ENCODE data around the gene CREB5.
"Not testable (repeated sequence)": the region's sequence is repeated elsewhere in the genome, so short reads cannot be mapped to it uniquely, and the experiment has no call there.

CREB5 gene

DNA sequence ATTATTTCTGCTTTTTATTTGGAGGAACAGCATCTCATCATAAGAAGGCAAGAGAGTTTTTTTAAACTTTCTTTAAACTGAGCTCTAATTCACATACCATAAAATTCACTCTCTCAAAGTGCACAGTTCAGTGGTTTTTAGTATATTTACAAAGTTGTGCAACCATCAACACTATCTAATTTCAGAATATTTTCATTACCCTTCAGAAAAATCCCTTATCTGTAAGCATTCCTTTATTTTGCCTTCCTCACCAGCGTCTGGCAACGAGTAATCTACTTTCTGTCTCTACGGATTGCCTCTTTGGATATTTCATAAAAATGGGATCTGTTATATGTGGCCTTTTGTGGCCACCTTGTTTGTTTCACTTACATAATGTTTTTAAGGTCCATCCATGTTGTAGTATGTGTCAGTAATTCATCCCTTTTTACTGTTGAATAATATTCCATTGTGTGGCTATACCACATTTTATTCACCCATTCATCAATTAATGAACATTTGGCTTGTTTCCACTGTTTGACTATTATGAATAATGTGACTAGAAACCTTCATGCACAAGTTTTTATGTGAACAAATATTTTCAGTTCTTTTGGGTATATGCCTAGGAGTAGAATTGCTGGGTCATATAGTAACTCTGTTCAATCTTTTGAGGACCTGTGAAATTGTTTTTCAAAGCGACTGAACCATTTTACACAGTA, 364.3 kb downstream of the CREB5 start:
- H3K4me3 ChIP-seq (replicated peaks; ENCODE audit: low read depth, low read length) = no peak overlapping the region
- no peak for DNase-seq (ENCODE audit: extremely low read depth, low read depth)
- TF ChIP-seq, protein P1, sequence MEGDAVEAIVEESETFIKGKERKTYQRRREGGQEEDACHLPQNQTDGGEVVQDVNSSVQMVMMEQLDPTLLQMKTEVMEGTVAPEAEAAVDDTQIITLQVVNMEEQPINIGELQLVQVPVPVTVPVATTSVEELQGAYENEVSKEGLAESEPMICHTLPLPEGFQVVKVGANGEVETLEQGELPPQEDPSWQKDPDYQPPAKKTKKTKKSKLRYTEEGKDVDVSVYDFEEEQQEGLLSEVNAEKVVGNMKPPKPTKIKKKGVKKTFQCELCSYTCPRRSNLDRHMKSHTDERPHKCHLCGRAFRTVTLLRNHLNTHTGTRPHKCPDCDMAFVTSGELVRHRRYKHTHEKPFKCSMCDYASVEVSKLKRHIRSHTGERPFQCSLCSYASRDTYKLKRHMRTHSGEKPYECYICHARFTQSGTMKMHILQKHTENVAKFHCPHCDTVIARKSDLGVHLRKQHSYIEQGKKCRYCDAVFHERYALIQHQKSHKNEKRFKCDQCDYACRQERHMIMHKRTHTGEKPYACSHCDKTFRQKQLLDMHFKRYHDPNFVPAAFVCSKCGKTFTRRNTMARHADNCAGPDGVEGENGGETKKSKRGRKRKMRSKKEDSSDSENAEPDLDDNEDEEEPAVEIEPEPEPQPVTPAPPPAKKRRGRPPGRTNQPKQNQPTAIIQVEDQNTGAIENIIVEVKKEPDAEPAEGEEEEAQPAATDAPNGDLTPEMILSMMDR (IDR thresholded peaks at IDR 0.05; ENCODE audit: low read depth, low read length, missing control alignments) = no peak

DNA sequence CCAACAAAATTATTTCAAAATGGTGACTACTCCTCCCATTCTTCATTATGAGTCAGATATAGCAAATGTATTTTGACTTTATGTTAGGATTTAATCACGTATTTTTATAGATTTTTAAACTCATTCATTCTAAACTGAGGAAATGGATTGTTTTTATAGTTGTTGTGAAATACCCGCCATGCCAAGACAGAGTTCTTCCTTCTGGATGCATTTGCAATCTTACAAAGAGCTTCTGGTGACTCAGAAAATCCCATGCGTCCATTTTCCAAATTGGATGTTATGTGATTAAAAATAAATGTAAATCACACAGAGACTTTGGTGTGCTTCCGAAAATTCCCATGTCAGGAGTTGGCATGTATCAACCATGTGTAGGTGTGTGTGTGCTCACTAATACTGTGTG, 366.5 kb downstream of the CREB5 start:
- TF ChIP-seq, protein P1 (IDR thresholded peaks at IDR 0.05; ENCODE audit: low read depth, low read length, missing control alignments) = no peak
- no peak overlapping the region for H3K4me3 ChIP-seq (replicated peaks; ENCODE audit: low read depth, low read length)
- no peak for DNase-seq (ENCODE audit: extremely low read depth, low read depth)

DNA sequence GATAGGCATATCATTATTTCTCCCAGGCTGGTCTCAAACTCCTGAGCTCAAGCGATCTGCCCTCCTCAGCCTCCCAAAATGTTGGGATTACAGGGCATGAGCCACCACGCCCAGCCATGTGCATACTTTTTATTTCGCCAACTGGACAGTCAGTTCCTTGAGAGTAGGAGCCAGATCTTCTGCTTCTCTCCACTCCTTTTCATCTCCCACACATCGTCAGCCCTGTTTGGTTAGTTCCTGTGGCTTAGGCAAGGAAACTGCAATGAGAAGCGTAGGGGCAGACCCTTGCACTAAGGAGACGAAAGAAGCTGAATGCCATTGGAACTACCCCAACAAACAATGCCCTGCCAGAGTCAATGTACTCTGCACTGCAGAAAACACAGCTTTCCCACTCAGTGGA, 367.6 kb downstream of the CREB5 start:
- no peak for DNase-seq (ENCODE audit: extremely low read depth, low read depth)
- no peak overlapping the region for H3K4me3 ChIP-seq (replicated peaks; ENCODE audit: low read depth, low read length)
- TF ChIP-seq, protein P1 (IDR thresholded peaks at IDR 0.05; ENCODE audit: low read depth, low read length, missing control alignments) = no peak

DNA sequence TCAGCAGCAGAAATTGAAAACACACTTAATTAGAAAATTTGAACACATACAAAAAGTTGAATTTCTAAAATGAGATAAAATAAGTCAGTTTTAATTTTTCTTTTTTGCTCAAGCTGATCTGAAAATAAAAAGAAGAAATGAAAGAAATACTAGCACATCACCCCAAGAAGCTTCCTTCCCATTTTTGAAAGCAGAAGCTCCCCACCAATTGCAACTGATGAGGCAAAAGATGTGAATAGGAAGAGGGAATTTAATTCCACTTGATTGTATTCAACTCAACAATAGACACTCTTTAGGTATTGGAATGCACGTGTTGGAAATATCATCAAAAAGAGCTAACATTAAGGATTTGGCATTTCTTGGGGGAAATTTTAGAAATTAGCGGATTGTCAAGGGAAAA, 370.0 kb downstream of the CREB5 start:
- DNase-seq (ENCODE audit: extremely low read depth, low read depth) = no peak
- TF ChIP-seq, protein P1 (IDR thresholded peaks at IDR 0.05; ENCODE audit: low read depth, low read length, missing control alignments) = no peak
- H3K4me3 ChIP-seq (replicated peaks; ENCODE audit: low read depth, low read length) = no peak overlapping the region

DNA sequence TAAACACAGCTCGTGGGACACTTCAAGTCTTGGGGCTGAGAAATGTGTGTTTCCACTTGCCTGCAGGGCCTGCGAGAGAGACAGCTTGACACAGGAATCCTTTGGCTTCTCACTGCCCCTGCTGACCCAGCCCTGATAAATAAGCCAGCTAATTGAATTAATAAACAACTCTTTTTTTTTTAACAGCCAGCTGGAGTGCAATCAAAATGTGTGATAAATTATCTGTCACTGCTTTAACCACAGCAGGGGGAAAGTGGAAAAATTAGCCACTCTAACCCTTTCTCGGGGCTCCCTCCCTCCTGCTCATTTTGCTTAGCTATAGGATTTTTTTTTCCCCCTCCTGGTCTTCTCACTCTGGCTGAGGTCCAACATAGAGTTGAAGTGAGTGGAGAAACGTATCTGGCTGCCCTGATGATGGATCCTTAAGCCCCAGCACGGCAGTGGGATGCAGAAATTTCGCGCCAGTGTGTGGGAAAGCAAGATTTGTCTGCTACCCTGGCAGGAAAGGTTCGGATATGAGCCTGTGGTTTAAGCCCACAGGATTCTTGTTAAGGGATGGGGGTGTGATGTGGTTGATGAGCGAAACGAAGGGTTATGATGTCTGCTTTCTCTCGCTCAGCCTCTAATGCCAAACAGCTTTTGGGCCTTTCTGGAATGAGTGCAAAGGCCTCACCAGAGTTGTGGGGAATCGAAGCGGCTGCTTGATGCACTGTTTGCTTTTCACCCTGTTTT, 372.0 kb downstream of the CREB5 start:
- no peak overlapping the region for H3K4me3 ChIP-seq (replicated peaks; ENCODE audit: low read depth, low read length)
- no peak for DNase-seq (ENCODE audit: extremely low read depth, low read depth)
- TF ChIP-seq, protein P1 (IDR thresholded peaks at IDR 0.05; ENCODE audit: low read depth, low read length, missing control alignments) = no peak

DNA sequence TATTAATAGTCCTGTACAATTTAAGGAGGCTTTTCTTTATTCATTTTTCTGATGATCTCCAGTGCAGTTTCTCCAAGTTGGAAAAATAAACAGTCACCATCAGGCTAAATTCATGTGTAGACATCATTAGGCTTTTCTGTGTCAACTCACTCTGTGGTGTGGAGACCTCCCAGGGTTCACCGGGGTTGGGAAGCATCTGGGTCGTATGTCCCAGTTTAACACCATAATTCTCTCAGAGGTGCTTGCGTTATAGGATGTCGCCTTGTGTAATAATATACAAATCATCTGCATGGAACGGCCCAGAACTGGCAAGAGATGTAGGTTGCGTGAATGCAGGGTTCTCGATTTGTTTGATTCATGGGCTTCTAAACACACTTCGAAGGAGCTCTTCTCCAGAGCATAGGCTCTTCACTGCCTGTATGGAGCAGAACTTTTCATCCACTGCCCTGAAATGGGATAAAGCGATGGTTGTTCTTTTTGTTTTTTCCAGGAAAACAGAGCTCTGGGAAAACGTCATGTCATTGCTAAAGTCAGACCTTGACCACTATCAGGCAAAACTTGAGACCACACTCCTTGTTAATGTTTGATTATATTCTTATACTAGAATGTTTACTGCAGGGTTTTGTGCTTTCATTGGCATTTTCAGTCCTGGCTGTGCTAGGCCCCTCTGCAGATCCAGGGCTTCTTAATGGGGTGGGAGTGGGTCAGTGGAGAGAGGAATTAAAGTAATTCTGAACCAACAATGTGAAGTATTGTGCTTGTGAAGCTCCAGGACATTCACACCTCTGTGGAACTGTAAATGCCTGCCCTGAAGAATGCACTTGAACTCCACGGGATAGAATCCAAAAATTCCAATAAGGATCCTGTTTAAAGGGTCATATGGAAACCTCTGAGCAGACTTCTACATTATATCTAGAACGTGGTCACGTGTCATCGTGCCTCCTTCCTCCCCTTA, 373.0 kb downstream of the CREB5 start:
- no peak overlapping the region for H3K4me3 ChIP-seq (replicated peaks; ENCODE audit: low read depth, low read length)
- TF ChIP-seq, protein P1 (IDR thresholded peaks at IDR 0.05; ENCODE audit: low read depth, low read length, missing control alignments) = no peak
- no peak for DNase-seq (ENCODE audit: extremely low read depth, low read depth)

DNA sequence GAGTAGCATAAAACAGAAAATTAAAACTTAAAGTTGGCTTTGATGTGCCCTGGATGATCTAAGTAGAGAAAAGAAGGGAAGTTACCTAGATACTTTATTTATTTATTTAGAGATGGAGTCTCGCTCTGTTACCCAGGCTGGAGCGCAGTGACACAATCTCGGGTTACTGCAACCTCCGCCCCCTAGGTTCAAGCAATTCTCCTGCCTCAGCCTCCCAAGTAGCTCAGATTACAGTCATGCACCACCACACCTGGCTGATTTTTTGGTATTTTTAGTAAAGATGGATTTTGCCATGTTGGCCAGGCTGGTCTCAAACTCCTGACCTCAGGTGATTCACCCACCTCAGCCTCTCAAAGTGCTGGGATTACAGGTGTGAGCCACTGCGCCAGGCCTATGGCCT, 373.8 kb downstream of the CREB5 start:
- DNase-seq (ENCODE audit: extremely low read depth, low read depth); H3K4me3 ChIP-seq (replicated peaks; ENCODE audit: low read depth, low read length): not testable (repeated sequence)

All from HFF-Myc (cell line).